Right atrium auricular region (tissue), 2 donors: ENCODE results near the gene FAM107B. TPM values are rescaled to one million over a fixed set of nuclear protein-coding genes. Genes with fewer than 3 reads are reported as not detected.

Source experiments
- DNase-seq: peaks from one replicate; pipeline ENCODE4 v3.0.0-alpha.2; 2019; ENCODE audit warnings: low spot score
- H3K27ac ChIP-seq, 2 donors: fragments of 200-600 bp; sonication (generic); 1 replicate in 1 of 2; 2 replicates in 1 of 2; pipeline ENCODE4 v1.5.1; 2016 to 2019
- H3K27me3 ChIP-seq, 2 donors: fragments of 200-600 bp; sonication (generic); one replicate each; pipeline versions ENCODE4 v1.5.1 to v1.6.0; 2017 to 2019
- H3K36me3 ChIP-seq: fragments of 200-600 bp; sonication (generic); one replicate; pipeline ENCODE4 v1.5.1; 2016
- H3K4me1 ChIP-seq, 2 donors: fragments of 200-600 bp; sonication (generic); one replicate each; pipeline versions ENCODE4 v1.5.1 to v1.6.0; 2017 to 2019
- H3K4me3 ChIP-seq, 2 donors: fragments of 200-600 bp; sonication (generic); 1 replicate in 1 of 2; 2 replicates in 1 of 2; pipeline ENCODE4 v1.5.1; 2017 to 2019; ENCODE audit warnings: mild to moderate bottlenecking in 1 of 2, moderate library complexity in 1 of 2
- H3K9me3 ChIP-seq, 2 donors: fragments of 200-600 bp; sonication (generic); one replicate each; pipeline ENCODE4 v1.5.1; 2019
- CTCF ChIP-seq, 2 donors: fragments of 200-600 bp; sonication (generic); IDR thresholded peaks; one replicate each; pipeline ENCODE4 v1.5.1; 2019; ENCODE audit warnings: antibody characterized with exemption in 2 of 2
- total RNA-seq, 2 donors: library from RNA; depleted of rRNA; stranded (reverse); fragments of >200 nt; gene quantifications; one replicate each; pipeline ENCODE4 v1.1.0, GENCODE V29; 2016

The FAM107B gene
- total RNA-seq, 2 donors from 2014 or later: 10.6 to 14.1 TPM

GRCh38 chr10:14606633-14607032, 168.1 kb downstream of the FAM107B start:
- Histone ChIP-seq H3K36me3 (no peaks in the 10 kb centered on the region), H3K9me3 (no peaks in the 10 kb centered on the region), H3K4me3 (no peak overlapping the region), H3K27me3 (no peaks in the 10 kb centered on the region), H3K4me1 (peaks cover 0 to 28% of the 10 kb centered on the region in 2 donors), H3K27ac (no peak overlapping the region)
- TF ChIP-seq CTCF (IDR thresholded peaks at IDR 0.05): no peak
- DNase-seq: no peak

- TF ChIP-seq CTCF (IDR thresholded peaks at IDR 0.05): no peak
- H3K27ac ChIP-seq: peak overlapping the region in 1 of 2 donors; percentile 72
- H3K36me3 ChIP-seq: no peaks in the 10 kb centered on the region
- no peak for DNase-seq
- peaks cover 0 to 28% of the 10 kb centered on the region in 2 donors for H3K4me1 ChIP-seq
- no peaks in the 10 kb centered on the region for H3K27me3 ChIP-seq
- peak overlapping the region; percentile 46 to 56 for H3K4me3 ChIP-seq
- no peaks in the 10 kb centered on the region for H3K9me3 ChIP-seq
Observed at GRCh38 chr10:14605231-14605925, 169.3 kb downstream of the FAM107B start.

GRCh38 chr10:14604181-14605142, 170.2 kb downstream of the FAM107B start:
- Histone ChIP-seq H3K27me3 (no peaks in the 10 kb centered on the region), H3K9me3 (no peaks in the 10 kb centered on the region), H3K27ac (peak overlapping the region; percentile 61 to 72), H3K4me3 (peak overlapping the region; percentile 49 to 56), H3K4me1 (peaks cover 0 to 28% of the 10 kb centered on the region in 2 donors), H3K36me3 (no peaks in the 10 kb centered on the region)
- DNase-seq: peak; percentile 73
- TF ChIP-seq CTCF (IDR thresholded peaks at IDR 0.05): no peak

- DNase-seq: no peak
- Histone ChIP-seq H3K27me3 (no peaks in the 10 kb centered on the region), H3K9me3 (no peaks in the 10 kb centered on the region), H3K4me1 (peaks cover 0 to 28% of the 10 kb centered on the region in 2 donors), H3K27ac (peak overlapping the region in 1 of 2 donors; percentile 30), H3K36me3 (no peaks in the 10 kb centered on the region), H3K4me3 (peak overlapping the region; percentile 49 to 56)
- no peak for TF ChIP-seq CTCF (IDR thresholded peaks at IDR 0.05)
Observed at GRCh38 chr10:14603534-14604102, 171.1 kb downstream of the FAM107B start.

- peak overlapping the region in 1 of 2 donors; percentile 30 for H3K27ac ChIP-seq
- no peaks in the 10 kb centered on the region for H3K9me3 ChIP-seq
Observed at GRCh38 chr10:14602807-14603533, 171.7 kb downstream of the FAM107B start.

More at GRCh38 chr10:14602807-14603533, 171.7 kb downstream of the FAM107B start:
- H3K4me3 ChIP-seq: peak overlapping the region; percentile 49 to 56
- H3K36me3 ChIP-seq: no peaks in the 10 kb centered on the region
- no peak for TF ChIP-seq CTCF (IDR thresholded peaks at IDR 0.05)
- H3K27me3 ChIP-seq: no peaks in the 10 kb centered on the region
- no peak for DNase-seq
- H3K4me1 ChIP-seq: peaks cover 0 to 28% of the 10 kb centered on the region in 2 donors
